ENCODE data around the gene DNM3. TPM values are rescaled to one million over a fixed set of nuclear protein-coding genes. Genes with fewer than 3 reads are reported as not detected.

The DNM3 gene
- total RNA-seq, 1 donor from 2014 or later, result 15.4 TPM

GRCh38 chr1:172238965-172239364 is 397.7 kb downstream of the DNM3 start:
- H3K4me1 ChIP-seq, result no peaks in the 10 kb centered on the region

GRCh38 chr1:172239901-172240300 is 398.6 kb downstream of the DNM3 start:
- DNase-seq, result no peak
- no peaks in the 10 kb centered on the region for H3K4me1 ChIP-seq
- no peak for TF ChIP-seq CTCF (IDR thresholded peaks at IDR 0.05)
- ATAC-seq, result peak; percentile 77
- intact Hi-C loops (cut with DNase I), result no loop called here
- H3K36me3 ChIP-seq, result no peaks in the 10 kb centered on the region
- H3K9me3 ChIP-seq, result no peaks in the 10 kb centered on the region
- H3K27ac ChIP-seq, result peak overlapping the region; percentile 32
- H3K27me3 ChIP-seq, result no peaks in the 10 kb centered on the region
- H3K4me3 ChIP-seq, result no peak overlapping the region

More at GRCh38 chr1:172238965-172239364, 397.7 kb downstream of the DNM3 start:
- intact Hi-C loops (cut with DNase I), result no loop called here
- DNase-seq (no peak), ATAC-seq (no peak)
- Histone ChIP-seq H3K4me3 (no peak overlapping the region), H3K36me3 (no peaks in the 10 kb centered on the region), H3K27ac (no peak overlapping the region), H3K9me3 (no peaks in the 10 kb centered on the region), H3K27me3 (no peaks in the 10 kb centered on the region)
- TF ChIP-seq CTCF (IDR thresholded peaks at IDR 0.05), result no peak

- DNase-seq (no peak), ATAC-seq (no peak)
- Histone ChIP-seq H3K27ac (no peak overlapping the region), H3K4me1 (no peaks in the 10 kb centered on the region), H3K4me3 (no peak overlapping the region), H3K27me3 (no peaks in the 10 kb centered on the region), H3K9me3 (no peaks in the 10 kb centered on the region), H3K36me3 (no peaks in the 10 kb centered on the region)
- TF ChIP-seq CTCF (IDR thresholded peaks at IDR 0.05), result no peak
- intact Hi-C loops (cut with DNase I), result no loop called here
Measured at GRCh38 chr1:172241540-172241939, 400.2 kb downstream of the DNM3 start.

- TF ChIP-seq CTCF (IDR thresholded peaks at IDR 0.05), result no peak
- intact Hi-C loops (cut with DNase I), result no loop called here
- Histone ChIP-seq H3K9me3 (no peaks in the 10 kb centered on the region), H3K4me3 (no peak overlapping the region), H3K36me3 (no peaks in the 10 kb centered on the region), H3K4me1 (no peaks in the 10 kb centered on the region), H3K27ac (peak overlapping the region; percentile 47), H3K27me3 (no peaks in the 10 kb centered on the region)
- ATAC-seq (peak; percentile 77), DNase-seq (no peak)
Measured at GRCh38 chr1:172244865-172245264, 403.6 kb downstream of the DNM3 start.

- intact Hi-C loops (cut with DNase I), result no loop called here
- no peak for TF ChIP-seq CTCF (IDR thresholded peaks at IDR 0.05)
- DNase-seq, result no peak
- no peaks in the 10 kb centered on the region for H3K36me3 ChIP-seq
- H3K9me3 ChIP-seq, result no peaks in the 10 kb centered on the region
- peak overlapping the region; percentile 47 for H3K27ac ChIP-seq
- no peaks in the 10 kb centered on the region for H3K27me3 ChIP-seq
- no peaks in the 10 kb centered on the region for H3K4me1 ChIP-seq
- no peak for ATAC-seq
- H3K4me3 ChIP-seq, result no peak overlapping the region
Measured at GRCh38 chr1:172245788-172246187, 404.5 kb downstream of the DNM3 start.

Measured in upper lobe of right lung (tissue), 1 donor.